AML-193 (cell line): Measurements from ENCODE around the gene EIF1B.
A peak's percentile ranks its signal among the peaks of the same experiment; 100 is the strongest.

Source experiments
- DNase-seq, 2 experiments: peaks; one replicate each; lab custom pipeline; 2025; lab: John Stamatoyannopoulos, UW

The EIF1B gene

GRCh38 chr3:40308725-40309417 lies 636 bp upstream of the EIF1B start:
- DNase-seq = no peak

GRCh38 chr3:40309925-40310695 lies 603 bp downstream of the EIF1B start:
- no peak for DNase-seq

GRCh38 chr3:40310705-40311104 lies 1.2 kb downstream of the EIF1B start:
- no peak for DNase-seq

GRCh38 chr3:40312661-40313226 lies 3.2 kb downstream of the EIF1B start:
- no peak for DNase-seq

GRCh38 chr3:40313975-40314860 lies 4.7 kb downstream of the EIF1B start:
- DNase-seq = peak; percentile 13 to 51

GRCh38 chr3:40317061-40317855 lies 7.8 kb downstream of the EIF1B start:
- DNase-seq = peak; percentile 87 to 88

- no peak for DNase-seq
Measured at GRCh38 chr3:40321818-40322217, 12.3 kb downstream of the EIF1B start.

GRCh38 chr3:40323946-40324345 lies 14.4 kb downstream of the EIF1B start:
- DNase-seq = no peak

GRCh38 chr3:40324621-40325020 lies 15.1 kb downstream of the EIF1B start:
- DNase-seq = no peak

- no peak for DNase-seq
Measured at GRCh38 chr3:40325465-40325864, 16.0 kb downstream of the EIF1B start.

GRCh38 chr3:40328374-40328773 lies 18.9 kb downstream of the EIF1B start:
- no peak for DNase-seq

GRCh38 chr3:40329071-40329470 lies 19.6 kb downstream of the EIF1B start:
- no peak for DNase-seq

GRCh38 chr3:40332684-40333083 lies 23.2 kb downstream of the EIF1B start:
- DNase-seq = no peak

- no peak for DNase-seq
Measured at GRCh38 chr3:40333416-40333815, 23.9 kb downstream of the EIF1B start.

GRCh38 chr3:40333852-40334251 lies 24.3 kb downstream of the EIF1B start:
- no peak for DNase-seq

GRCh38 chr3:40336101-40336500 lies 26.6 kb downstream of the EIF1B start:
- no peak for DNase-seq

GRCh38 chr3:40336511-40337135 lies 27.1 kb downstream of the EIF1B start:
- DNase-seq = no peak

GRCh38 chr3:40337136-40338108 lies 27.9 kb downstream of the EIF1B start:
- DNase-seq = no peak

- no peak for DNase-seq
Measured at GRCh38 chr3:40339871-40340270, 30.4 kb downstream of the EIF1B start.
